ENCODE results near the gene CAPN3.
"Not testable (repeated sequence)": the region's sequence is repeated elsewhere in the genome, so short reads cannot be mapped to it uniquely, and the experiment has no call there.

The CAPN3 gene

DNA sequence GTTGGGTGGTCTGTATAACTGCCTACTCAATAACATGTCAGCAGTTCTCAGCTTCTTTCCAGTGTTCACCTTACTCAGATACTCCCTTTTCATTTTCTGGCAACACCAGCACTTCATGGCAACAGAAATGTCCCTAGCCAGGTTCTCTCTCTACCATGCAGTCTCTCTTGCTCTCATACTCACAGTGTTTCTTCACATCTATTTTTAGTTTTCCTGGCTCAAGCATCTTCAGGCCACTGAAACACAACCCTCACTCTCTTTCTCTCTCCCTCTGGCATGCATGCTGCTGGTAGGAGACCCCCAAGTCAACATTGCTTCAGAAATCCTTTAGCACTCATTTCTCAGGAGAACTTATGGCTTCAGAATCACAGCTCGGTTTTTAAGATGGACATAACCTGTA lies at the start of gene CAPN3:
TSS of gene CAPN3 (plus strand) at position 253 of the 400 bp plus-strand sequence. CDS start 305 bp downstream, outside the sequence.
- DNase-seq (ENCODE audit: low read depth in 2 of 2), result no peak

DNA sequence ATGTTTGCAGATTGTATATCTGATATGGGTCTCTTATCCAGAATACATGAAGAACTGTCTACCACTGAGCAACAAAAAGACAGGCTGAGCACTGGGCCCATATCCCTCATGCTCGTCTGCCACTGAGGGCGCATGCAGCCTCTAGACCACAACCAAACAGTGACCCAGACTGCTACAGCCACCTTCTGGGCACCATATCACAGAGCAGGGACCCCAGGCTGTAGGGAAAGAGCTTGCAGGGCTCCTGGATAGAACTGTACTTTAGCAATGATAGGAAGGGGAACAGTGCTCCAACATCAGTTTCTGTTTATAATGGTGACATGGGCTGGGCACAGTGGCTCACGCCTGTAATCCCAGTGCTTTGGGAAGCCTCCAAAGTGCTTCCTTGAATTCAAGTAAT lies 45.8 kb upstream of the CAPN3 start:
- DNase-seq (ENCODE audit: low read depth in 2 of 2), result no peak

DNA sequence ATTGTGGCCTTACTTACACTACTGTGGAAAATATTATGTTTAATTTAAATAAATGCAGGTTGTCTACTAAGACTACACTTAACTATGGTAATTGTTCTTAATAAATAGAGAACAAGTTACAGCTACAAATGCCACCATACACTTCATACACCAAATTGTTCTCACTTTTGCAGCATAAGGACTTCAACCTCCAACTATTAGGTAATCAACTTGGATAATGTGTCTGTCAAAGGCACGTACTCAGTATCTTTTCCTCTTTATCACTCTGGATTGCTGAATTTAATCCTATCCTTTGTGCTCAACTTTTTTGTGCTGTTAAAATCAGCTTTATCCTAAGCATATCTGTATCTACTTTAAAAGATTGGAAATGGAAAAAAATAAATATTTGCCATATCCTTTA lies 44.5 kb upstream of the CAPN3 start:
- DNase-seq (ENCODE audit: low read depth in 2 of 2), result no peak

DNA sequence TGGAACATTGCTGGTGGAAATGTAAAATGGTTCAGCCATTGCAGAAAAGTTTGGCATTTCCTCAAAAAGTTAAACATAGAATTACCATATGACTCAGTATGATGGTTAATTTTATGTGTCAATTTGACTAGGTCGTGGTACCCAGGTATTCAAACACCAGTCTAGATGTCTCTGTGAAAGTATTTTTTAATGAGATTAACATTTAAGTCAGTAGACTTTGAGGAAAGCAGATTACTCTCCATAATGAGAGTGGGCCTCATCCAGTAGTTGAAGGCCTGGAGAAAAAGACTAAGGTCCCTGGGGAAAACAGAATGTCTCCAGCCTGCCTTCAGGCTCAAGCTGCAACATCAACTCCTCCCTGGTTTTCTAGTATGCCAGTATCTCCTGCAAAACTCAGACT lies 43.8 kb upstream of the CAPN3 start:
- DNase-seq (ENCODE audit: low read depth in 2 of 2), result no peak

DNA sequence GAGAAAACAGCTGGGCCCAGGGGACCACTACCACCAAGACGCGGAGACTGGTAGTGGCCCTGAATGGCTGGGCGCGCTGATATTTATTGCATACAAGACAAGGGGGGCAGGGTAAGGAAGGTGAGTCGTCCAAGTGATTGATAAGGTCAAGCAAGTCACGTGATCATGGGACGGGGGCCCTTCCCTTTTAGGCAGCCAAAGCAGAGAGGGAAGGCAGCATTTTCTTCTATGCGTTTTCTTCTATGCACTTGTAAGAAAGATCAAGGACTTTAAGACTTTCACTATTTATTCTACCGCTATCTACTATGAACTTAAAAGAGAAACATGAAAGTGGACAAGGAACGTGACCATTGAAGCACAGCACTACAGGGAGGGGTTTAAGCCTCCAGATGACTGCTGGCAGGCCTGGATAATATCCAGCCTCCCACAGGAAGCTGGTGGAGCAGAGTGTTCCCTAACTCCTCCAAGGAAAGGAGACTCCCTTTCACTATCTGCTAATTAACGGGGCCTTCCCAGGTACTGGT lies 43.0 kb upstream of the CAPN3 start:
- not testable (repeated sequence) for DNase-seq (ENCODE audit: low read depth in 2 of 2)

DNA sequence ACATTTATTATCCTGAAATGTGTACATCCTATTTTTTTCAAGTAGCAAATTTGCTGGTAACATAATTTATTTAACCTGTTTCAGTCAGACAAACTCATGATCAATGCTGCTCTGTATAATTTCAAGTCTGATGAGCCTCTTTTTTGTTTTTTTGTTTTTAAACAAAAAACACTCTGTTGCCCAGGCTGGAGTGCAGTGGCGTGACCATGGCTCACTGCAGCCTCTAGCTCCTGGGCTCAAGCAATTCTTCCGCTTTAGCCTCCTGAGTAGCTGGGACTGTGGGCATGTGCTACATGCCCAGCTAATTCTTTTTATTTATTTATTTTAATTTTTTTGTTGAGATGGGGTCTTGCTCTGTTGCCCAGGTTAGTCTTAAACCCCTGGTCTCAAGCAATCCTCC lies 40.1 kb upstream of the CAPN3 start:
- no peak for DNase-seq (ENCODE audit: low read depth in 2 of 2)

DNA sequence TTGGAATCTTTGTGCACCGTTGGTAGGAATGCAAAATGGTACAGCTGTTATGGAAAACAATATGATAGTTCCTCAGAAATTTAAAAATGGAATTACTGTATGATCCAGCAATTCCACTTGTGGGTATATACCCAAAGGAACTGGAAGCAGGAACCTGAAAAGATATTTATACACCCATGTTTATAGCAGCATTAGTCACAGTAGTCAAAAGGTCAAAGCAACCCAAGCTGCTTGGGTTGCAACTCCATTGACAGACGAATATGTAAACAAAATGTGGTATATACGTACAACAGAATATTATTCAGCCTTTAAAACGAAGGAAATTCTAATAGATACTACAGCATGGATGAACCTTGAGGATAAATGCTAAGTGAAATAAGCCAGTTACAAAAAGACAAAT lies 35.0 kb upstream of the CAPN3 start:
- DNase-seq (ENCODE audit: low read depth in 2 of 2), result no peak

DNA sequence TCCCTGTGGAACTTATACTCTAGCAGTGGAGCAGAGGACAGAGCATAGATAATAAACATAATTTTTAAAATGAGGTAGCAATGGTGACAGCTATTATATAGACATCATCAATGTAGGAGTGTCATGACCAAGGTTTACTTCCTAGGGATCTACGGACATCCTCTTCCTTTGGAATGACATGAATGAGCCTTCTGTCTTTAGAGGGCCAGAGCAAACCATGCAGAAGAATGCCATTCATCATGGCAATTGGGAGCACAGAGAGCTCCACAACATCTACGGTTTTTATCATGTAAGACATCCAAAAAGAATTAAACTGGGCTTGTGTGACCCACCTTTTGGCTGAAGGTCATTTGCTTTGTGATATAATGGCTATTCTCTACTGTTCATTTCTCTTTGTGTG lies 30.1 kb upstream of the CAPN3 start:
- DNase-seq (ENCODE audit: low read depth in 2 of 2), result no peak

DNA sequence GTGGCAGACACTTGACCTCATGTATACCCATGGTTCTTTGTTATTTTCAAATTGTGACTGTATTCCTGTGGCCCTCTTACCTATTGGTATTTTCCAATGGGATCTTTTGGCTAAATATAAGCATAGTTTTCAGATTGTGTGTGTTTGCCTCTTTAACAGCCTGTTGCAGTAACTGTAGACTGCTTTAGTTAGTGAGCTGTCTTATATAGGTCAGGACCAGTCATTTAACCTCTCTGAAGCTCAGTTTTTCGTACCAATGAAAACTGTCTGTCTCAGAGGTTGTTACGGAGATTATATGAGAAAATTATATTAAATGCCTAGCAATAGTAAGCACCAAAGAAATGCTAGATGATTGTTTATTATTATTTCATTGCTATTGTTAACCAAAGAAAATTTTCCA lies 29.3 kb upstream of the CAPN3 start:
- no peak for DNase-seq (ENCODE audit: low read depth in 2 of 2)

DNA sequence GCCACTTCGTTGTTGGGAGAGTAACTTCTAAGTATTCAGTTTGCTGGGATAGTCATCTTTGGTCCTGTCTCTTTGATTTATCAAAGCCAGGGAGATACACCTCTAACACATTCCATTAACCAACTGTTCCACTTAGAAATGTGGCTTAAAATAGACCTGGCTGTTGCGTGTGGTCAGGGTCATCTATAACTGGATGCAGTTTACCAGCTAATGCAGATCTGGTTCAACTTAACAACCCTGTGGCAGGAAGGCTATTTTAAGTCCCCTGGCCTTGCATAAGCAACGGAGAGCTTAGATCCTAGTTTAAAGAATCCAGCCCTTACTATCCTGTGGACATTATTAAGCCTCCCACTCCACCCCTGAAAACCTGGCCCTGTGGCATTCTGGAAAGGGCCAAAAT lies 28.1 kb upstream of the CAPN3 start:
- no peak for DNase-seq (ENCODE audit: low read depth in 2 of 2)

DNA sequence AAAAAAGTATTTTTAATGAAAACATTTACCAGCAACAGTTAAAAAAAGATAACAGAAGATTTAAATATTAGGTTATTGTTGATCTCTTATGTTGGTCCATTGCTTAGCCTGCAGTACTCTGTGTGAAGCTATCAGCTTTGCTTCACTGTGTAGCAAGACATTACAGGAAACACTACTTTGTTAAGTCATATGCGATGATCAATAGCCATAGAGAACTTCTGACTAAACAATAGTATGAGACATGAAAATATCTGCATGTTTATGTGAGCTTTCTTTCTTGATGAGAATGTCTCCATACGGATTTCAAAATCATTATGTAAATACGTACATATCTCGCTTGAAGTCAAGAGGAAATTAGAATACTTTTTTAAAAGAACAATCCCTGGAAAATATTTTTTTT lies 27.0 kb upstream of the CAPN3 start:
- no peak for DNase-seq (ENCODE audit: low read depth in 2 of 2)

DNA sequence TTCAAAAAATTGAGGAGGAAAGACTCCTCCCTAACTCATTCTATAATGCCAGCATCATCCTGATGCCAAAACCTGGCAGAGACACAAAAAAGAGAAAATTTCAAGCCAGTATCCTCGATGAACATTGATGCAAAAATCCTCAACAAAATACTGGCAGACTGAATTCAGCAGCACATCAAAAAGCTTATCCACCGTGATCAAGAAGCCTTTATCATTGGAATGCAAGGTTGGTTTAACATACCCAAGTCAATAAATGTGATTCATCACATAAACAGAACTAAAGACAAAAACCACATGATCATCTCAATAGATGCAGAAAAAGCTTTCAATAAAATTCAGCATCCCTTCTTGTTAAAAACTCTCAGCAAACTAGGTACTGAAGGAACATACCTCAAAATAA lies 24.2 kb upstream of the CAPN3 start:
- no peak for DNase-seq (ENCODE audit: low read depth in 2 of 2)

DNA sequence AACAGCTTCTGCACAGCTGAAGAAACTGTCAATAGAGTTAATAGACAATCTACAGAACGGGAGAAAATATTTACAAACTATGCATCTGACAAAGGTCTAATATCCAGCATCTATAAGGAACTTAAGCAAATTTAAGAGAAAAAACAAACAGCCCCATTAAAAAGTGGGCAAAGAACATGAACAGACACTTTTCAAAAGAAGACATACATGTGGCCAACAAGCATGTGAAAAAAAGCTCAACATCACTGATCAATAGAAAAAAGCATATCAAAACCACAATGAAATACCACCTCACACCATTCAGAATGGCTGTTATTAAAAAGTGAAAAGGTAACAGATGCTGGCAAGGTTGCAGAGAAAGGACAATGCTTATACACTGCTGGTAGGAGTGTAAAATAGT lies 22.7 kb upstream of the CAPN3 start:
- DNase-seq (ENCODE audit: low read depth in 2 of 2), result not testable (repeated sequence)

DNA sequence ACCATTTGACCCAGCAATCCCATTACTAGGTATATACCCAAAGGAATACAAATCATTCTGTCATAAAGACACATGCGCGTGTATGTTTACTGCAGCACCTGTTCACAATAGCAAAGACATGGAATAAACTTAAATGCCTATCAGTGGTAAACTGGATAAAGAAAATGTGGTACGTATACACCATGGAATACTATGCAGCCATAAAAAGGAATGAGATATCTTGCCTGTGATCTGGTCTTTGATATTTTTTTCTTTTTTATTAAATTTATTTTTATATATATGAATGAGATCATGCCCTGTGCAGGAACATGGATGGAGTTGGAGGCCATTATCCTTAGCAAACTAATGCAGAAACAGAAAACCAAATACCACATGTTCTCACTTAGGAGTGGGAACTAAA lies 22.2 kb upstream of the CAPN3 start:
- not testable (repeated sequence) for DNase-seq (ENCODE audit: low read depth in 2 of 2)

DNA sequence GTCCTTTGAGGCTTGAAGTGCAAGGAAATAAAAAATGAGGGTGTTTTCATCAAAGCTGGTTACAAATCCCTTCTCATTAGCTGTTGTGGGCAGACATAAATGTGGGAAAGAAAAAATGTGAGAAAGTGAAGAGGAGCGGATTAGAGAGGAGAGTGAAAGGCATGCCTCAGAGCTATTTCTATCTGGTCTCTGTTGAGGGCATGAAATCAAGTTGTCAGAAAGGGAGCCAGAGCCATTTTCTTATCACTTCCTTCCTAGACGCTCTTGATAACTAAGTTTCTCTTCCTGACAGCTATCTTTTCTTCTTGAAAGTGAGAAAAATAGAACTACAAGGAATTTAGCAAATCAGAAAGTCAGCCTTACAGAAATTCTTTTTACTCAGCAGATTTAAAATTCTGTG lies 20.8 kb upstream of the CAPN3 start:
- no peak for DNase-seq (ENCODE audit: low read depth in 2 of 2)

DNA sequence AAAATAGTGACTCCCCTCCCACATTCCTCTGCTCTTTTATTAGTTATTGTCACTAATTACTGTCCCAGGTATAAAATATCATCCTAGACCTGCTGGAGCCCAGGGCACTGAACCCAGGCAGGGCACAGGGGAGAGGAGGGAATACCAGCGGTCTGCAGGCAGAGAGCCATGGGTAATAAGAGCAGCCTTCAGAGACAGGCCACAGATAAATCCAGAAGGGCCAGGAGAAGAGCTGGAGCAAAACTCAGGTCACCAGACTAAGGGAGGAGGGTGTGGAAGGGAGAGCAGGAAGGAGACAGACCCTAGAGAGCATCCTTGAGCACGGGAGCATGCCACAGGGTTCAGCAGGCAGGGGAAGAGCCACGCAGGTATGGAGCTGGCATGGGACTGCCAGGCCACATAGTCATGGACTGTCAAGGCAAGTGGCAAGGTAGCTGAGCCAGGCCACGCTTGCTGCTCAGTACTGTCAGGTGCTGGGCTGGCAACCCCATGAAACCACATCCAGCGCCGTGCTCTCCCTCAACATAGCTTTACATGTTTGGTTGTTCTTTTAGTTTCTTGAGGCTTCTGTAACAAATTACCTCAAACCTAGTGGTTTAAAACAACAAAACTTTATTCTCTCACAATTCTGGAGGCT lies 15.6 kb upstream of the CAPN3 start:
- DNase-seq (ENCODE audit: low read depth in 2 of 2), result no peak

DNA sequence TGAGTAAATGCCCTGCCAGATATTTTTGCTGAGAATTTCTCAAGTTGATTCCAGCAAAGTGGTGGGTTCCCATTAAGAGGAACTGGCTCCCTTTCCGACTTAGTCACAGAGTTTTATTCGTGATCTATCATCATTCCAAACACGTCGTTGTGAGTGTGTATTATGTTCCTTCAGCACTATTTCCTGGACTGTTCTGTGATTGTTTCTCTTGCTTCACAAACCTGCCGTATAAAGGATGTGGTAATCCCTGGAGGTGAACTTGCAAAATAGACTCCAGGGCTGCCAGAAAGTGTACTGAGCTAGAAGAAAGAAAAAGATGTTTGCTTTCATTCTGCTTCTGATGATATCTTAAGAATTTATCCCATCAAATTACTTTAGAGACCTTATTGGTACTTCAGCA lies 14.5 kb upstream of the CAPN3 start:
- no peak for DNase-seq (ENCODE audit: low read depth in 2 of 2)

DNA sequence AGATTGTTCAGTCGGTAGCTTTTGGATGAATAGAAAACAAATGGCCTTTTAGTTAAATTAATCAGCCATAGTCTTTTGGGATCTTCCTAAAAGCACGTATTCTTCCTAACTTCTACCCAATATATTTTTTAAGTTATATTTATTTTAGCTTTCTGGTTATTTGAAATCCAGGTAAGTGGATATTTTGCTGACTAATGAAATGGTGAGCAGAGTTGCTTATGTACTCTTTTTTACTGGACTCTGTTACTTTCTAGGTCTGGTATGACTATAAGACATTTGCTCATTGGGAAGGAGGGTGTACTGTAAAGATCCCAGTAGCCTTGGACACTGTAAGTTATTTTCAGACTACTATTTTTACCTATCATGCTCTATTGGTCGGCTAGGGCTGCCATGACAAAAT lies 13.8 kb upstream of the CAPN3 start:
- no peak for DNase-seq (ENCODE audit: low read depth in 2 of 2)

DNA sequence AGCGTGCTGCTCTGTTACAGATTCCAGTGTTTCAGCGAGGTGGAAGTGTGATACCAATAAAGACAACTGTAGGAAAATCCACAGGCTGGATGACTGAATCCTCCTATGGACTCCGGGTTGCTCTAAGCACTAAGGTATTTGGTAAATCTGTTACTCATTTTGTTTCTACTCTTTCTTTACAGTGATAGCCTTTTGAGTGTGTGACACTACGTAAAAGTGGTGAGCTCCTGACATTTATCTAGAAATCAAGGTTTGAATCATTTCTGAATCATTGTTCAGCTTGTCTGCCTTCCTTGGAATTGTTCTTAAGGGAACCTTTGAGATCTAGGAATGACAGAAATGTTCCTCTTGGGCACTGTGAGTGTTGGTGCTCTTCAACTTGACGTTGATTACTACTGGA lies 11.2 kb upstream of the CAPN3 start:
- DNase-seq (ENCODE audit: low read depth in 2 of 2), result no peak

DNA sequence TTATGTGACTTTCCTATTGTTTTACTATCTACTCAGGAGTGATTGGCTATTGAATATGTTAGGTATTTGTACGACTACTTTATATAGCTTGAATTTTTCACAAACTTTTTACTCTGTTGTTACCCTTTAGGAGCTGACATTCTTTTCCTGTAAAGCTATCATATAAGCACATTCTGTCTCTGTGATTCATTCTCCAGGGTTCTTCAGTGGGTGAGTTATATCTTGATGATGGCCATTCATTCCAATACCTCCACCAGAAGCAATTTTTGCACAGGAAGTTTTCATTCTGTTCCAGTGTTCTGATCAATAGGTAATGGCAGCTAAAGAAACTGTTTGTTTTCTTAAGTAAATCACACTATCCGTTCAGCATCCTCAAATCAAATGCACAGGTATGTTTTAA lies 10.1 kb upstream of the CAPN3 start:
- DNase-seq (ENCODE audit: low read depth in 2 of 2), result no peak

DNA sequence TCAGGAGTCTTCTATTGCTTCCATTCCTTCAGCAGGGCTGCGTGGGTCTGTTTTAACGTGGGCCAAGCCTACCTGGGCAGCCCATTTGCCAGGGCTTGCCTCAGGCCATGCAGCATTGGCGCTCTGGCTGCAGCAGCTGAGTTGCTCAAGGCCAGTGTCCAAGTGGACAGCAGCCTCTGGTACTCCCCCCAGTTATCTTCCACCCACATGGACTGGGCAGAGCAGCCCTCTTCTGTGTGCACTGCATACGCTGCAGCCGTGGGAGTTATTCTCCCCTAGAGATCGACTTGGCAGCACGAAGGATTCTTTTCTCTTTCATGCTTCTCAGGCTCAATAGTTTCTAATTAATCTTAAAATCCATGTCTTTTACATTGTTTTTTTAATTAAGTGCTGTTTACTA lies 6.9 kb upstream of the CAPN3 start:
- no peak for DNase-seq (ENCODE audit: low read depth in 2 of 2)

DNA sequence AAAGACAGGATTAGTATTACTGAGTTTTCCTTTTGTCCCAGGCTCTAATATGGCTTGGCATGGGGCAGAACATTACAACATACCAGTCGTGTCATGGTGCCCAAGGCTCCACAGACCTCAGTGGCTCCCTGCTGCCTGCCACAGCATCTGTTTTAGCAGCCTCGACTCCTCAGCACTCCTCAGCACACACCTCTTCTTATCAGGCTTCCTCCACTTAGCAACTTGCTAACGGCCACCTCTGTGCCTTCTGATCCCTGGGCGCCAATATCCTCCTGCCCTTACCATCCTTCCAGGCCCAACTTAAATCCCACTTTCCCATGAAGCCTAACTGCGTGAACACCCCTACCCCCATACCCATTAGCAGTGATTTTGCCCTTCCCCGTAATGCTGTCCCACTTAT lies 6.2 kb upstream of the CAPN3 start:
- no peak for DNase-seq (ENCODE audit: low read depth in 2 of 2)

DNA sequence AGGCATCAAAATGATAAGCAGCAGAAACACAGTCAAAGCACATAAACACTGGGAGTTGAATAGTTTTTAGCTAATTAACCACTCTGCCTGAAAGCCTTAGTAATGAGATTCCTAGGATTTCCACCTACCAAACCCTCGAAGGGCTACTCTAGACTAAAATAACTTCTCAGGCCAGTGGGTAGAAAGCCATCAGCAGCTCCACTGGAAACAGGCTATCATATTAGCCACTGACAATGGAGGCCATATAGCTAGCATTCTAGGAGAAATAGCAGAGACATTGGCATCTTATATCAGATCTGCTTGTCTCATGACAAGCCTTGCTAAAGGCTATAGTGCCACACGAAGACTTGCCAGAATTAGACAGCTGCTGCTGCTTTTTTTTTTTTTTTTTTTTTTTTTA lies 4.5 kb upstream of the CAPN3 start:
- no peak for DNase-seq (ENCODE audit: low read depth in 2 of 2)

DNA sequence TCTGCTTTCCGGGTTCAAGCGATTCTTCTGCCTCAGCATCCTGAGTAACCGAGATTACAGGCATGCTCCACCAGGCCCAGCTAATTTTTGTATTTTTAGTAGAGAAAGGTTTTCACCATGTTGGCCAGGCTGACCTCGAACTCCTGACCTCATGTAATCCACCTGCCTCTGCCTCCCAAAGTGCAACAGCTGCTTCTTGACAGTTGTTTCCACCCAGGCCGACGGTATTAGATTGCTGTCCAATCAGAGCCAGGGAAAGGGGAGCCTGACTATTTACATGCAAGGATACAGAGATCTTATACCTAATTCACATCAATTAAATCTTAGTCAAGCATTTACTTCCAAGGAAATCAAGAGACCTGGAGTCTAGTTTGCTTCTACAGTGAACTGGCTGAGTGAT lies 4.0 kb upstream of the CAPN3 start:
- no peak for DNase-seq (ENCODE audit: low read depth in 2 of 2)
